ENCODE data around the gene SLC17A2.

The SLC17A2 gene

DNA sequence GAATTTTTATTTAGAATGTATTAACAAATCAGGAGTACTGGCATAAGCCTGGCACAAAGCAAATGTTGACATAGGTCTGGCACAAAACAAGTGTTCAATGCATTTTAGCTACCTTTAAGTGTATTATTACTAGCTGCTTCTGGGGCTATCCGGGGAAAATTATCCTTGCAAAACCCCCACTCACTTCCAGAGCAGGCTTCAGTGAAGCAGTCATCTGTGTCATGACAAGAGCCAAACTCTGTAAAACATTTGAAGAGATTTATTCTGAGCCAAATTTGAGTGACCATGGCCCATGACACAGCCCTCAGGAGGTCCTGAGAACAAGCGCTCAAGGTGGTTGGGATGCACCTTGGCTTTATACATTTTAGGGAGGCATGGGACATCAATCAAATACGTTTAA is 25.7 kb upstream of the SLC17A2 start:
- no peak overlapping the region for H3K4me3 ChIP-seq (ENCODE audit: low read depth, low read length)
- TF ChIP-seq, protein P1, sequence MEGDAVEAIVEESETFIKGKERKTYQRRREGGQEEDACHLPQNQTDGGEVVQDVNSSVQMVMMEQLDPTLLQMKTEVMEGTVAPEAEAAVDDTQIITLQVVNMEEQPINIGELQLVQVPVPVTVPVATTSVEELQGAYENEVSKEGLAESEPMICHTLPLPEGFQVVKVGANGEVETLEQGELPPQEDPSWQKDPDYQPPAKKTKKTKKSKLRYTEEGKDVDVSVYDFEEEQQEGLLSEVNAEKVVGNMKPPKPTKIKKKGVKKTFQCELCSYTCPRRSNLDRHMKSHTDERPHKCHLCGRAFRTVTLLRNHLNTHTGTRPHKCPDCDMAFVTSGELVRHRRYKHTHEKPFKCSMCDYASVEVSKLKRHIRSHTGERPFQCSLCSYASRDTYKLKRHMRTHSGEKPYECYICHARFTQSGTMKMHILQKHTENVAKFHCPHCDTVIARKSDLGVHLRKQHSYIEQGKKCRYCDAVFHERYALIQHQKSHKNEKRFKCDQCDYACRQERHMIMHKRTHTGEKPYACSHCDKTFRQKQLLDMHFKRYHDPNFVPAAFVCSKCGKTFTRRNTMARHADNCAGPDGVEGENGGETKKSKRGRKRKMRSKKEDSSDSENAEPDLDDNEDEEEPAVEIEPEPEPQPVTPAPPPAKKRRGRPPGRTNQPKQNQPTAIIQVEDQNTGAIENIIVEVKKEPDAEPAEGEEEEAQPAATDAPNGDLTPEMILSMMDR (IDR thresholded peaks at IDR 0.05; ENCODE audit: low read depth, low read length): no peak

DNA sequence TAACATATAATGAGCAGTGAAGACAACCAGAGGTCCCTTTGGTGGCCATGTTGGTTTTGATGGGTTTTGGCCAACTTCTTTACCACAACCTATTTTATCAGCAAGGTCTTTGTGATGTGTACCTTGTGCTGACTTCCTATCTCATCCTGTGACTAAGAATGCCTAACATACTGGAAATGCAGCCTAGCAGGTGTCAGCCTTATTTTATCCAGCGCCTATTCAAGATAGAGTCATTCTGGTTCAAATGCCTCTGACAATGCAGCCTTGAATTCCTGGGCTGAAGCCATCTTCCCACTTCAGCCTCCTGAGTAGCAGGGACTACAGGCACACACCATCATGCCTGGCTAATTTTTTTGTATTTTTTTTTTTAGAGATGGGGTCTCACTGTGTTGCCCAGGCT is 24.3 kb upstream of the SLC17A2 start:
- TF ChIP-seq, protein P1 (IDR thresholded peaks at IDR 0.05; ENCODE audit: low read depth, low read length): no peak
- H3K4me1 ChIP-seq: no peaks in the 10 kb centered on the region
- H3K36me3 ChIP-seq: no peaks in the 10 kb centered on the region
- no peaks in the 10 kb centered on the region for H3K27me3 ChIP-seq
- H3K4me3 ChIP-seq (ENCODE audit: low read depth, low read length): no peak overlapping the region
- H3K9me3 ChIP-seq: no peaks in the 10 kb centered on the region
- DNase-seq: no peak

More for the DNA sequence above, 25.7 kb upstream of the SLC17A2 start:
- Histone ChIP-seq H3K4me1 (no peaks in the 10 kb centered on the region), H3K36me3 (no peaks in the 10 kb centered on the region), H3K27me3 (no peaks in the 10 kb centered on the region), H3K9me3 (no peaks in the 10 kb centered on the region)
- no peak for DNase-seq

DNA sequence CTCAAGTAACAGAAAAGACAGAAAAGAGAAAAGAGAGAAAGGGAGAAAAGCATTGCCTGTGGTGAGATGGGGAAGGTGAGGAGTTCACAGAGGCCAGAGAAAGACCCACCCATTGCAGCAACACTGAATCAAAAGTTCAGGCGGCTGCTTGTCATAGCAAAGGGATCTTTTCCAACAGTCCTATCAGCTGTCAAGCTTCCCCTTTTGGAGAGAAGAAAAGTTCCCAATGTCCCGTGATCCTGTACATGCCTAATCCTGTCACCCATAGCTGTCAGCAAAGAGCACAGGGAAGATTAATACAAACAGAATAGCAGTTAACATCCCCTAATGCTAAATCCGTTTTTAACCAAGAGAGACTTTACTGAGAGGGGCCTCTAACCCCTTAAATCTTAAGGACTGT is 23.2 kb upstream of the SLC17A2 start:
- Histone ChIP-seq H3K36me3 (no peaks in the 10 kb centered on the region), H3K4me1 (no peaks in the 10 kb centered on the region), H3K4me3 (ENCODE audit: low read depth, low read length) (no peak overlapping the region), H3K27me3 (no peaks in the 10 kb centered on the region), H3K9me3 (no peaks in the 10 kb centered on the region)
- TF ChIP-seq, protein P1 (IDR thresholded peaks at IDR 0.05; ENCODE audit: low read depth, low read length): no peak
- no peak for DNase-seq

DNA sequence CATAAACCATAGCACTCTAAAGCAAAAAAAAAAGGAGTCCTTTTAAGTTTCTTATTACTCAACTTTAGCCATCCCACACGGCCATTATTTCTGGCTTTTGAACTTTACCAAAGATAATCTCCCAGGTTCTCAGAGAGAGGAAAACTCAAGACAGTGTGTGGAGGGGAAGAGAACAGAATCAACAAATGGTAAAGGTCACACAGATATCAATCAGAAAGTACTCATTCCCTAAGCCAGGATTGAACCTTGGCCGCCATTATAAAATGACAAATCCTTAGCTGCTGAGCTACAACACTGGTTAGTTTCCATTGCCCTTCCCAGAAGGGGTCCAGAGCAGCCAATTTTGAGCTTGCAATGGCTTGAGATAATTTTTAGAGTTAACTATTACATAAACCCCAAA is 22.0 kb upstream of the SLC17A2 start:
- no peaks in the 10 kb centered on the region for H3K9me3 ChIP-seq
- TF ChIP-seq, protein P1 (IDR thresholded peaks at IDR 0.05; ENCODE audit: low read depth, low read length): no peak
- H3K4me1 ChIP-seq: no peaks in the 10 kb centered on the region

DNA sequence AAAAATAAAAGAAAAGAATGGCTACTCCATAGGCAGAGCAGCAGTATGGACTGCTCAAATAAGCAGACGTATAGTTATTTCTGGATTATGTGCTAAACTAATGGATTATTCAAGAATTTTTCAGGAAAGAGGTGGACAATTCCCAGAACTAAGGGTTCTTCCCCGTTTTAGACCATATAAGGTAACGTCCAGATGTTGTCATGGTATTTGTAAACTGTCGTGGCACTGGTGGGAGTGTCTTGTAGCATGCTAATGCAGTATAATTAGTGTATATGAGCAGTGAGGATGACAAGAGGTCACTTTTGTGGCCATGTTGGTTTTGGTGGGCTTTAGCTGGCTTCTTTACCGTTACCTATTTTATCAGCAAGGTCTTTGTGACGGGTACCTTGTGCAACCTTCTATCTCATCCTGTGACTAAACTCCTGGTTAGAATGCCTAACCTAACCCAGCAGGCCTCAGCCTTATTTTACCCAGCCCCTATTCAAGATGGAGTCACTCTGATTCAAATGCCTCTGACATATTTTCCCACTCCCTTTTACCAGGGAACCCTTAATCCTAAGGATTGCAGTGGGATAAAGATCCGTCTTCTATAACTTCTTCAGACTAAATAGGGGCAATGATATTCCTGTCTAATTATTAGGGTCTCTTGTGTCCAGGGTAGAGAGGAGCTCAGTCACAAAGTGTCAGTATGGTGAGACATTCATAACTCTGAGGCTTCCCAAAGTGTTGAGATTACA is 21.0 kb upstream of the SLC17A2 start:
- Histone ChIP-seq H3K27me3 (no peaks in the 10 kb centered on the region), H3K4me1 (no peaks in the 10 kb centered on the region), H3K4me3 (ENCODE audit: low read depth, low read length) (no peak overlapping the region), H3K36me3 (no peaks in the 10 kb centered on the region), H3K9me3 (no peaks in the 10 kb centered on the region)
- TF ChIP-seq, protein P1 (IDR thresholded peaks at IDR 0.05; ENCODE audit: low read depth, low read length): no peak
- DNase-seq: no peak

More for the DNA sequence above, 22.0 kb upstream of the SLC17A2 start:
- H3K36me3 ChIP-seq: no peaks in the 10 kb centered on the region
- no peak overlapping the region for H3K4me3 ChIP-seq (ENCODE audit: low read depth, low read length)
- no peaks in the 10 kb centered on the region for H3K27me3 ChIP-seq
- DNase-seq: no peak

DNA sequence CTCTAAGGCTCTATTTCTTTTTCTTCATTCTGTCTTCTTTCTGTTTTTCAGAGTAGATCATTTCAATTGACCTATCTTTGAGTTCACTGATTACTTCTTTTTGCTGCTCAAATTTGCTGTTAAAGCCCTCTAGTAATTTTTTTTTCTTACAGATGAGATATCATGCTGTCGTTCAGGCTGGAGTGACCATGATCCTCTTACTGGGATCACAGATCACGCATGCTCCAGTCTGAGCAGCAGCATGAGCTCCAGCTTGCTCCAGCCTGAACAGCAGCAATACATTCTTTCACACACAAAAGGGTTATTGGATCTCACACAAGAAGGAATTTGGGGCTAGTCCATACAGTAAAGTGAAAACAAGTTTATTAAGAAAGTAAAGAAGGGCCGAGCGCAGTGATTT is 19.8 kb upstream of the SLC17A2 start:
- no peak for DNase-seq
- Histone ChIP-seq H3K27me3 (no peaks in the 10 kb centered on the region), H3K4me1 (no peaks in the 10 kb centered on the region), H3K36me3 (no peaks in the 10 kb centered on the region), H3K4me3 (ENCODE audit: low read depth, low read length) (no peak overlapping the region), H3K9me3 (no peaks in the 10 kb centered on the region)
- TF ChIP-seq, protein P1 (IDR thresholded peaks at IDR 0.05; ENCODE audit: low read depth, low read length): no peak
